Measurements from ENCODE around the gene YPEL5.
"Not testable (repeated sequence)": the region's sequence is repeated elsewhere in the genome, so short reads cannot be mapped to it uniquely, and the experiment has no call there.

The YPEL5 gene
- 755 to 1,824 (median 1,044) reads per million in 4 donors for total RNA-seq

- peak; percentile 99 to 100 (median 100) for DNase-seq
Observed at GRCh38 chr2:30146337-30147195, at the start of gene YPEL5. Gene YPEL5 (plus strand): TSS chr2:30147007. CDS start chr2:30156652, 9,645 bp downstream.

GRCh38 chr2:30098266-30099005, 48.4 kb upstream of the YPEL5 start:
- DNase-seq = no peak

- DNase-seq = not testable (repeated sequence)
Observed at GRCh38 chr2:30099366-30099765, 47.4 kb upstream of the YPEL5 start.

- DNase-seq = not testable (repeated sequence)
Observed at GRCh38 chr2:30100691-30101090, 46.1 kb upstream of the YPEL5 start.

- DNase-seq = no peak
Observed at GRCh38 chr2:30104307-30104706, 42.5 kb upstream of the YPEL5 start.

- no peak for DNase-seq
Observed at GRCh38 chr2:30105556-30105955, 41.3 kb upstream of the YPEL5 start.

- no peak for DNase-seq
Observed at GRCh38 chr2:30106543-30106942, 40.3 kb upstream of the YPEL5 start.

GRCh38 chr2:30108192-30108591, 38.6 kb upstream of the YPEL5 start:
- no peak for DNase-seq

GRCh38 chr2:30108851-30109250, 38.0 kb upstream of the YPEL5 start:
- DNase-seq = no peak

- no peak for DNase-seq
Observed at GRCh38 chr2:30109856-30110255, 37.0 kb upstream of the YPEL5 start.

GRCh38 chr2:30110773-30111172, 36.0 kb upstream of the YPEL5 start:
- DNase-seq = no peak

GRCh38 chr2:30111186-30111585, 35.6 kb upstream of the YPEL5 start:
- not testable (repeated sequence) for DNase-seq

- no peak for DNase-seq
Observed at GRCh38 chr2:30112561-30112960, 34.2 kb upstream of the YPEL5 start.

GRCh38 chr2:30113617-30114293, 33.1 kb upstream of the YPEL5 start:
- DNase-seq = no peak

- peak in 4 of 5 donors; percentile 16 to 39 (median 37) for DNase-seq
Observed at GRCh38 chr2:30115141-30115980, 31.4 kb upstream of the YPEL5 start.

- no peak for DNase-seq
Observed at GRCh38 chr2:30115981-30116285, 30.9 kb upstream of the YPEL5 start.

GRCh38 chr2:30122362-30122761, 24.4 kb upstream of the YPEL5 start:
- DNase-seq = no peak

GRCh38 chr2:30127016-30127893, 19.6 kb upstream of the YPEL5 start:
- no peak for DNase-seq

GRCh38 chr2:30134582-30134981, 12.2 kb upstream of the YPEL5 start:
- no peak for DNase-seq

- DNase-seq = no peak
Observed at GRCh38 chr2:30135541-30135940, 11.3 kb upstream of the YPEL5 start.

GRCh38 chr2:30136764-30137444, 9.9 kb upstream of the YPEL5 start:
- no peak for DNase-seq
